ENCODE data around the gene TEX2. TPM values are rescaled to one million over a fixed set of nuclear protein-coding genes. Genes with fewer than 3 reads are reported as not detected.

The TEX2 gene
- total and polyA plus RNA-seq, 9 of the 15 experiments (the other 6 are each of a cell fraction or from before 2014, with no cell fraction given) = 4.1 to 27.6 (median 19.3) TPM

DNA sequence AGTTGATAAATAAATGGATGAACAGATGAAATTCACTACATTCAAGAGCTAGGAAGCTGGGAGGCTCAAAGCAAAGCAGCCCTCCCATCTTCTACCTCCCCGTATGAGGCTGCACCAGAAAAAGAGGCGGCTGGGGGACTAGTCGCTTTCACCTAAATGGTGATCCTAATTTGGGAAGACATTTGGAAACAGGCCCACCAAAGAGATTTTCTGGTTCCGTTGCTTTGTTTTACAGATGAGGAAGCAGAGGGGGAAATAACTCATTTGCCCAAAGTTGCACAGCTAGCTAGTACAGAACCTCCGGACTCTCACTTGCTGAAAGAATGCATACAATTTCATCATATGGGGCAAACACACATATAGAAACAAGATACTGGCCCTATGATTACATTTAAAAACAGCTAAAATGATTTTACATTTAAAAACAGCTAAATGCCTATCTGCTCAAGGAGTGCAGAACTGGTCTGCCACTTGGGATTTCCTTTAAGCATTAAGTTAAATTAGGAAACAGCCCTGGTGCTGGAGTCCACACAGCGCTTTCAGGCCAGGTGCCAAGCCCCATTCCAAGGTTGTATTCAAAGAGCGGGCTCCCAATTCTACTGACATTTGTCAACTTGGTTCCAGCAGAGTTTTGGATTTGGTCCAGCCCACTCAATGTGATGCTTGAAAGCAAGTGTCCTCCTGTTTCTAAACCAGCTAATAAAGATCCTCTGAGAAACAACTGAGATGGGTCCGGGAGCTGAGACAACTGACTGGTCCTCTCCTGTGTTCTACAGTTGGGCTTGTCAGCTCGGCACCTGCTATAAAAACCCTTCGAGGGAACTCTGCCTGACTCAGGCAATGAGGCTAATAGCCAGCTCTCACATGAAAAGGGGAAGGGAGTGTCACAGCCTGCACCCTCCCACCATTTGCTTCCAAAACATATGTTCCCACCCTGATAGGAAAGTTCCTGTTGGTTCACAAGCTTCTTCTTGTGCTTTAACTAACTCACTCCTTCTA is 144.8 kb downstream of the TEX2 start (continued):
- TF ChIP-seq, protein P1, sequence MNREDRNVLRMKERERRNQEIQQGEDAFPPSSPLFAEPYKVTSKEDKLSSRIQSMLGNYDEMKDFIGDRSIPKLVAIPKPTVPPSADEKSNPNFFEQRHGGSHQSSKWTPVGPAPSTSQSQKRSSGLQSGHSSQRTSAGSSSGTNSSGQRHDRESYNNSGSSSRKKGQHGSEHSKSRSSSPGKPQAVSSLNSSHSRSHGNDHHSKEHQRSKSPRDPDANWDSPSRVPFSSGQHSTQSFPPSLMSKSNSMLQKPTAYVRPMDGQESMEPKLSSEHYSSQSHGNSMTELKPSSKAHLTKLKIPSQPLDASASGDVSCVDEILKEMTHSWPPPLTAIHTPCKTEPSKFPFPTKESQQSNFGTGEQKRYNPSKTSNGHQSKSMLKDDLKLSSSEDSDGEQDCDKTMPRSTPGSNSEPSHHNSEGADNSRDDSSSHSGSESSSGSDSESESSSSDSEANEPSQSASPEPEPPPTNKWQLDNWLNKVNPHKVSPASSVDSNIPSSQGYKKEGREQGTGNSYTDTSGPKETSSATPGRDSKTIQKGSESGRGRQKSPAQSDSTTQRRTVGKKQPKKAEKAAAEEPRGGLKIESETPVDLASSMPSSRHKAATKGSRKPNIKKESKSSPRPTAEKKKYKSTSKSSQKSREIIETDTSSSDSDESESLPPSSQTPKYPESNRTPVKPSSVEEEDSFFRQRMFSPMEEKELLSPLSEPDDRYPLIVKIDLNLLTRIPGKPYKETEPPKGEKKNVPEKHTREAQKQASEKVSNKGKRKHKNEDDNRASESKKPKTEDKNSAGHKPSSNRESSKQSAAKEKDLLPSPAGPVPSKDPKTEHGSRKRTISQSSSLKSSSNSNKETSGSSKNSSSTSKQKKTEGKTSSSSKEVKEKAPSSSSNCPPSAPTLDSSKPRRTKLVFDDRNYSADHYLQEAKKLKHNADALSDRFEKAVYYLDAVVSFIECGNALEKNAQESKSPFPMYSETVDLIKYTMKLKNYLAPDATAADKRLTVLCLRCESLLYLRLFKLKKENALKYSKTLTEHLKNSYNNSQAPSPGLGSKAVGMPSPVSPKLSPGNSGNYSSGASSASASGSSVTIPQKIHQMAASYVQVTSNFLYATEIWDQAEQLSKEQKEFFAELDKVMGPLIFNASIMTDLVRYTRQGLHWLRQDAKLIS (CRISPR knock-in tag; IDR thresholded peaks at IDR 0.05) = no peak
- TF ChIP-seq ZNF780A (CRISPR knock-in tag; IDR thresholded peaks at IDR 0.05) = no peak
- TF ChIP-seq, protein P2, sequence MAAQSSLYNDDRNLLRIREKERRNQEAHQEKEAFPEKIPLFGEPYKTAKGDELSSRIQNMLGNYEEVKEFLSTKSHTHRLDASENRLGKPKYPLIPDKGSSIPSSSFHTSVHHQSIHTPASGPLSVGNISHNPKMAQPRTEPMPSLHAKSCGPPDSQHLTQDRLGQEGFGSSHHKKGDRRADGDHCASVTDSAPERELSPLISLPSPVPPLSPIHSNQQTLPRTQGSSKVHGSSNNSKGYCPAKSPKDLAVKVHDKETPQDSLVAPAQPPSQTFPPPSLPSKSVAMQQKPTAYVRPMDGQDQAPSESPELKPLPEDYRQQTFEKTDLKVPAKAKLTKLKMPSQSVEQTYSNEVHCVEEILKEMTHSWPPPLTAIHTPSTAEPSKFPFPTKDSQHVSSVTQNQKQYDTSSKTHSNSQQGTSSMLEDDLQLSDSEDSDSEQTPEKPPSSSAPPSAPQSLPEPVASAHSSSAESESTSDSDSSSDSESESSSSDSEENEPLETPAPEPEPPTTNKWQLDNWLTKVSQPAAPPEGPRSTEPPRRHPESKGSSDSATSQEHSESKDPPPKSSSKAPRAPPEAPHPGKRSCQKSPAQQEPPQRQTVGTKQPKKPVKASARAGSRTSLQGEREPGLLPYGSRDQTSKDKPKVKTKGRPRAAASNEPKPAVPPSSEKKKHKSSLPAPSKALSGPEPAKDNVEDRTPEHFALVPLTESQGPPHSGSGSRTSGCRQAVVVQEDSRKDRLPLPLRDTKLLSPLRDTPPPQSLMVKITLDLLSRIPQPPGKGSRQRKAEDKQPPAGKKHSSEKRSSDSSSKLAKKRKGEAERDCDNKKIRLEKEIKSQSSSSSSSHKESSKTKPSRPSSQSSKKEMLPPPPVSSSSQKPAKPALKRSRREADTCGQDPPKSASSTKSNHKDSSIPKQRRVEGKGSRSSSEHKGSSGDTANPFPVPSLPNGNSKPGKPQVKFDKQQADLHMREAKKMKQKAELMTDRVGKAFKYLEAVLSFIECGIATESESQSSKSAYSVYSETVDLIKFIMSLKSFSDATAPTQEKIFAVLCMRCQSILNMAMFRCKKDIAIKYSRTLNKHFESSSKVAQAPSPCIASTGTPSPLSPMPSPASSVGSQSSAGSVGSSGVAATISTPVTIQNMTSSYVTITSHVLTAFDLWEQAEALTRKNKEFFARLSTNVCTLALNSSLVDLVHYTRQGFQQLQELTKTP (IDR thresholded peaks at IDR 0.05; ENCODE audit: low read depth in 1 of 2, partially characterized antibody in 2 of 2) = no peak
- TF ChIP-seq, protein P3, sequence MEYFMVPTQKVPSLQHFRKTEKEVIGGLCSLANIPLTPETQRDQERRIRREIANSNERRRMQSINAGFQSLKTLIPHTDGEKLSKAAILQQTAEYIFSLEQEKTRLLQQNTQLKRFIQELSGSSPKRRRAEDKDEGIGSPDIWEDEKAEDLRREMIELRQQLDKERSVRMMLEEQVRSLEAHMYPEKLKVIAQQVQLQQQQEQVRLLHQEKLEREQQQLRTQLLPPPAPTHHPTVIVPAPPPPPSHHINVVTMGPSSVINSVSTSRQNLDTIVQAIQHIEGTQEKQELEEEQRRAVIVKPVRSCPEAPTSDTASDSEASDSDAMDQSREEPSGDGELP (CRISPR knock-in tag; IDR thresholded peaks at IDR 0.05; ENCODE audit: borderline replicate concordance) = peak; percentile 59
- TF ChIP-seq SPI1 (IDR thresholded peaks at IDR 0.05; ENCODE audit: borderline replicate concordance, low read depth, low read length) = peak; percentile 92
- no peak for TF ChIP-seq LCOR (CRISPR knock-in tag; IDR thresholded peaks at IDR 0.05)
- no peak for TF ChIP-seq ZFP1 (CRISPR knock-in tag; IDR thresholded peaks at IDR 0.05)
- TF ChIP-seq ZNF586 (CRISPR knock-in tag; conservative IDR thresholded peaks at IDR 0.05) = no peak
- TF ChIP-seq MYNN (IDR thresholded peaks at IDR 0.05) = no peak
- TF ChIP-seq MYNN (CRISPR knock-in tag; IDR thresholded peaks at IDR 0.05) = no peak
- 0 out of 2 replicates have a peak, but pooled peaks have one; percentile 23 for TF ChIP-seq DPF2 (IDR thresholded peaks at IDR 0.05)
- TF ChIP-seq RCOR1 (IDR thresholded peaks at IDR 0.05; ENCODE audit: borderline replicate concordance in 1 of 2, low read depth in 2 of 2, low read length in 2 of 2) = 0 out of 4 replicates have a peak, but pooled peaks of 1 of the 2 experiments have one; percentile 56
- TF ChIP-seq, protein P4, sequence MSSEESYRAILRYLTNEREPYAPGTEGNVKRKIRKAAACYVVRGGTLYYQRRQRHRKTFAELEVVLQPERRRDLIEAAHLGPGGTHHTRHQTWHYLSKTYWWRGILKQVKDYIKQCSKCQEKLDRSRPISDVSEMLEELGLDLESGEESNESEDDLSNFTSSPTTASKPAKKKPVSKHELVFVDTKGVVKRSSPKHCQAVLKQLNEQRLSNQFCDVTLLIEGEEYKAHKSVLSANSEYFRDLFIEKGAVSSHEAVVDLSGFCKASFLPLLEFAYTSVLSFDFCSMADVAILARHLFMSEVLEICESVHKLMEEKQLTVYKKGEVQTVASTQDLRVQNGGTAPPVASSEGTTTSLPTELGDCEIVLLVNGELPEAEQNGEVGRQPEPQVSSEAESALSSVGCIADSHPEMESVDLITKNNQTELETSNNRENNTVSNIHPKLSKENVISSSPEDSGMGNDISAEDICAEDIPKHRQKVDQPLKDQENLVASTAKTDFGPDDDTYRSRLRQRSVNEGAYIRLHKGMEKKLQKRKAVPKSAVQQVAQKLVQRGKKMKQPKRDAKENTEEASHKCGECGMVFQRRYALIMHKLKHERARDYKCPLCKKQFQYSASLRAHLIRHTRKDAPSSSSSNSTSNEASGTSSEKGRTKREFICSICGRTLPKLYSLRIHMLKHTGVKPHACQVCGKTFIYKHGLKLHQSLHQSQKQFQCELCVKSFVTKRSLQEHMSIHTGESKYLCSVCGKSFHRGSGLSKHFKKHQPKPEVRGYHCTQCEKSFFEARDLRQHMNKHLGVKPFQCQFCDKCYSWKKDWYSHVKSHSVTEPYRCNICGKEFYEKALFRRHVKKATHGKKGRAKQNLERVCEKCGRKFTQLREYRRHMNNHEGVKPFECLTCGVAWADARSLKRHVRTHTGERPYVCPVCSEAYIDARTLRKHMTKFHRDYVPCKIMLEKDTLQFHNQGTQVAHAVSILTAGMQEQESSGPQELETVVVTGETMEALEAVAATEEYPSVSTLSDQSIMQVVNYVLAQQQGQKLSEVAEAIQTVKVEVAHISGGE (CRISPR knock-in tag; IDR thresholded peaks at IDR 0.05) = peak in 1 of 3 experiments; percentile 91; a peak in 2 of 6 replicates
